Measurements from ENCODE around the gene MAGIX.
"Not testable (repeated sequence)": the region's sequence is repeated elsewhere in the genome, so short reads cannot be mapped to it uniquely, and the experiment has no call there.

- TF ChIP-seq EZH2 (IDR thresholded peaks at IDR 0.05; ENCODE audit: borderline replicate concordance); CTCF (IDR thresholded peaks at IDR 0.05; ENCODE audit: poor library complexity); EZH2phosphoT487 (IDR thresholded peaks at IDR 0.05; ENCODE audit: low read depth, severe bottlenecking, unreplicated experiment): not testable (repeated sequence)
These were observed 20.3 kb upstream of the MAGIX start for GRCh38 chrX:49142264-49142663.

Data from hepatocyte (in vitro differentiated cells).